ENCODE data around the gene SORCS2.

DNA sequence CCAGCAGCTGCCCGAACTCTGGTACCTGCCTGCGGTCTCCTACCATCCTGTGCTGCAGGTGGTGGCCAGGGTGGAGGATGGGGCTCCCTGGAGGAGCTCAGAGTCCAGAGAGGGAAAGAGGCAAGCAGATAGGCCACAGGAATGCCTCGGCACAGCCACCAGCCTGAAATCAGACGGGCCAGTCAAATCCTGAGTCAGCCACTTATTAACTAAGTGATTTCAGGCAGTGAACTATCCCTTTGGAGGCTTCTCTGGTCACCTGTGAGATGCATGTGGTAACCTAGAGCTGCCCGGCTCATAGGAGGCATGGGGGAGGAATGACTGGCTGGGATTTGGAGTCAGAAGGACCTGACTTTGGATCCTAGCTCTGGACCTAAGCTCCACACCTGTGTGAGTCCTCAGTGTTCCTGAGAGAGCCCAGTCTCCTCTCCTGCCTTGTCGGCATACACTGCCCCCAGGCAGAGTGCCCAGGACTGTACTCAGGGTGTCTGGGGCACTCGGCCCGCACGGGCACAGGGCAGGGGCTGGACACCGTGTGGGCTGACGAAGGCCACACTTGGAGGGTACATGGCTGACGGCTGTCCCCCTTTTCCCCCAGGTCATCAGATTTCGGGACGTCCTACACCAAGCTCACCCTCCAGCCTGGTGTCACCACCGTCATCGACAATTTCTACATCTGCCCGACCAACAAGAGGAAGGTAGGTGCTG, 338.7 kb downstream of the SORCS2 start:
- TF ChIP-seq JUND (IDR thresholded peaks at IDR 0.05; ENCODE audit: low read length) (no peak), POLR2A (IDR thresholded peaks at IDR 0.05; ENCODE audit: control extremely low read depth in 1 of 2, low read depth in 2 of 2, low read length in 2 of 2) (no peak)
